ENCODE measurements around the gene NDUFV3. TPM values are rescaled to one million over a fixed set of nuclear protein-coding genes. Genes with fewer than 3 reads are reported as not detected.
A peak's percentile ranks its signal among the peaks of the same experiment; 100 is the strongest.

NDUFV3 gene
- total RNA-seq, 1 experiment from 2014 or later: 39.6 TPM

- no peak for DNase-seq (ENCODE audit: low spot score)
- H3K36me3 ChIP-seq (ENCODE audit: insufficient read depth, low read length, poor library complexity, severe bottlenecking): no peaks in the 10 kb centered on the region
- H3K4me1 ChIP-seq (ENCODE audit: insufficient read depth, low read length, poor library complexity, severe bottlenecking): peaks cover under 1% of the 10 kb centered on the region
- no peaks in the 10 kb centered on the region for H3K9me3 ChIP-seq (ENCODE audit: low read depth, low read length, poor library complexity, severe bottlenecking)
- TF ChIP-seq EZH2 (IDR thresholded peaks at IDR 0.05; ENCODE audit: borderline replicate concordance, low read depth, low read length, poor library complexity, severe bottlenecking) (no peak), CTCF (conservative IDR thresholded peaks at IDR 0.05; ENCODE audit: low read depth, low read length) (no peak)
- no peaks in the 10 kb centered on the region for H3K27me3 ChIP-seq (replicated peaks; ENCODE audit: insufficient read depth, low read depth, low read length, poor library complexity)
- no peak overlapping the region for H3K27ac ChIP-seq (ENCODE audit: low read depth, low read length, poor library complexity, severe bottlenecking)
- CTCF ChIA-PET: no interaction called here
- POLR2A ChIA-PET (ENCODE audit: low non-redundant PET): no interaction called here
- intact Hi-C loops (cut with micrococcal nuclease; ENCODE audit: unreplicated experiment): no loop called here
- H3K4me3 ChIP-seq (ENCODE audit: low read depth, low read length, poor library complexity, severe bottlenecking): no peak overlapping the region
- BruUV-seq (replicated peaks): no TSS peak
Observed at GRCh38 chr21:42918291-42918690, 25.2 kb downstream of the NDUFV3 start.

GRCh38 chr21:42921927-42922326 lies 28.8 kb downstream of the NDUFV3 start:
- H3K4me1 ChIP-seq (ENCODE audit: insufficient read depth, low read length, poor library complexity, severe bottlenecking): peaks cover 19% of the 10 kb centered on the region
- H3K4me3 ChIP-seq (ENCODE audit: low read depth, low read length, poor library complexity, severe bottlenecking): no peak overlapping the region
- POLR2A ChIA-PET (ENCODE audit: low non-redundant PET): no interaction called here
- CTCF ChIA-PET: no interaction called here
- no peak for DNase-seq (ENCODE audit: low spot score)
- no peak overlapping the region for H3K27ac ChIP-seq (ENCODE audit: low read depth, low read length, poor library complexity, severe bottlenecking)
- no peak for TF ChIP-seq CTCF (conservative IDR thresholded peaks at IDR 0.05; ENCODE audit: low read depth, low read length)
- TF ChIP-seq EZH2 (IDR thresholded peaks at IDR 0.05; ENCODE audit: borderline replicate concordance, low read depth, low read length, poor library complexity, severe bottlenecking): no peak
- H3K27me3 ChIP-seq (replicated peaks; ENCODE audit: insufficient read depth, low read depth, low read length, poor library complexity): no peaks in the 10 kb centered on the region
- no TSS peak for BruUV-seq (replicated peaks)
- no peaks in the 10 kb centered on the region for H3K9me3 ChIP-seq (ENCODE audit: low read depth, low read length, poor library complexity, severe bottlenecking)
- intact Hi-C loops (cut with micrococcal nuclease; ENCODE audit: unreplicated experiment): loop anchor here (5.0 kb wide), 1 partner anchor 50 kb away; the partner anchor contains the start of gene PKNOX1
- no peaks in the 10 kb centered on the region for H3K36me3 ChIP-seq (ENCODE audit: insufficient read depth, low read length, poor library complexity, severe bottlenecking)

- Histone ChIP-seq H3K27me3 (replicated peaks; ENCODE audit: insufficient read depth, low read depth, low read length, poor library complexity) (no peaks in the 10 kb centered on the region), H3K36me3 (ENCODE audit: insufficient read depth, low read length, poor library complexity, severe bottlenecking) (no peaks in the 10 kb centered on the region), H3K9me3 (ENCODE audit: low read depth, low read length, poor library complexity, severe bottlenecking) (no peaks in the 10 kb centered on the region), H3K4me1 (ENCODE audit: insufficient read depth, low read length, poor library complexity, severe bottlenecking) (peaks cover 19% of the 10 kb centered on the region), H3K27ac (ENCODE audit: low read depth, low read length, poor library complexity, severe bottlenecking) (peak overlapping the region; percentile 70), H3K4me3 (ENCODE audit: low read depth, low read length, poor library complexity, severe bottlenecking) (no peak overlapping the region)
- POLR2A ChIA-PET (ENCODE audit: low non-redundant PET): no interaction called here
- no peak for TF ChIP-seq CTCF (conservative IDR thresholded peaks at IDR 0.05; ENCODE audit: low read depth, low read length)
- no peak for TF ChIP-seq EZH2 (IDR thresholded peaks at IDR 0.05; ENCODE audit: borderline replicate concordance, low read depth, low read length, poor library complexity, severe bottlenecking)
- BruUV-seq (replicated peaks): no TSS peak
- intact Hi-C loops (cut with micrococcal nuclease; ENCODE audit: unreplicated experiment): loop anchor here (5.0 kb wide), 1 partner anchor 49 kb away; the partner anchor contains the start of gene PKNOX1
- DNase-seq (ENCODE audit: low spot score): no peak
- CTCF ChIA-PET: no interaction called here
Observed at GRCh38 chr21:42922918-42923317, 29.8 kb downstream of the NDUFV3 start.
